CD14-positive monocyte (primary cell): ENCODE results near the gene NAP1L4. TPM values are rescaled to one million over a fixed set of nuclear protein-coding genes. Genes with fewer than 3 reads are reported as not detected.

Source experiments
- DNase-seq, 3 donors: peaks; one replicate each; pipeline ENCODE4 v3.0.0-alpha.2; 2011 to 2022
- H2AFZ ChIP-seq: 2 replicates; pipeline ENCODE4 v1.6.0; 2012; ENCODE audit warnings: mild to moderate bottlenecking, low read depth, low read length, inconsistent platforms; ENCODE audit not compliant: insufficient read depth, poor library complexity, severe bottlenecking
- H3K27ac ChIP-seq, 2 donors: 1 replicate in 1 of 2; 2 replicates in 1 of 2; pipeline ENCODE4 v1.5.1; 2012 to 2013; ENCODE audit warnings: low read length in 2 of 2, control low read depth in 1 of 2, inconsistent platforms in 1 of 2, low read depth in 1 of 2, mild to moderate bottlenecking in 1 of 2
- H3K27me3 ChIP-seq, 2 donors: one replicate each; pipeline versions ENCODE4 v1.6.0 to v1.6.1; 2011 to 2013; ENCODE audit warnings: low read length in 2 of 2; ENCODE audit not compliant: control insufficient read depth in 2 of 2, insufficient read depth in 2 of 2
- H3K36me3 ChIP-seq, 2 donors: replicated peaks in 1 of 2; 1 replicate in 1 of 2; 2 replicates in 1 of 2; pipeline versions ENCODE4 v1.5.1 to v1.6.1; 2012 to 2013; ENCODE audit warnings: low read length in 2 of 2, control low read depth in 1 of 2, inconsistent platforms in 1 of 2, mild to moderate bottlenecking in 1 of 2; ENCODE audit not compliant: insufficient read depth in 2 of 2, control insufficient read depth in 1 of 2
- H3K4me1 ChIP-seq, 2 donors: 1 replicate in 1 of 2; 2 replicates in 1 of 2; pipeline versions ENCODE4 v1.5.1 to v1.6.1; 2012 to 2013; ENCODE audit warnings: low read length in 2 of 2, control low read depth in 1 of 2, inconsistent platforms in 1 of 2, mild to moderate bottlenecking in 1 of 2, moderate library complexity in 1 of 2; ENCODE audit not compliant: insufficient read depth in 2 of 2, control insufficient read depth in 1 of 2
- H3K4me2 ChIP-seq: replicated peaks from 2 replicates; pipeline ENCODE3; 2012; ENCODE audit warnings: low read length, moderate library complexity, mild to moderate bottlenecking; ENCODE audit not compliant: poor library complexity, severe bottlenecking; ENCODE audit errors: extremely low read depth
- H3K4me3 ChIP-seq, 3 experiments: fragments of 200-600 bp in 1 of 3; sonication (generic) in 1 of 3; replicated peaks in 1 of 3; 1 replicate in 2 of 3; 2 replicates in 1 of 3; pipeline ENCODE4 v1.5.1; 2011 to 2013; ENCODE audit warnings: low read length in 3 of 3, mild to moderate bottlenecking in 3 of 3, control low read depth in 2 of 3, low read depth in 2 of 3, inconsistent platforms in 1 of 3, moderate library complexity in 1 of 3
- H3K79me2 ChIP-seq: 2 replicates; pipeline ENCODE4 v1.6.0; 2012; ENCODE audit warnings: mild to moderate bottlenecking, control low read depth, inconsistent platforms, low read length, moderate library complexity; ENCODE audit not compliant: insufficient read depth
- H3K9ac ChIP-seq: 2 replicates; pipeline ENCODE4 v1.6.0; 2017; ENCODE audit warnings: low read length, mild to moderate bottlenecking; ENCODE audit not compliant: insufficient read depth, poor library complexity, severe bottlenecking
- H3K9me3 ChIP-seq, 2 donors: replicated peaks in 1 of 2; 1 replicate in 1 of 2; 2 replicates in 1 of 2; pipeline versions ENCODE4 v1.5.1 to v1.6.1; 2012 to 2013; ENCODE audit warnings: low read length in 2 of 2, control low read depth in 1 of 2; ENCODE audit not compliant: control insufficient read depth in 1 of 2, insufficient read depth in 1 of 2
- H4K20me1 ChIP-seq: 2 replicates; pipeline ENCODE4 v1.6.0; 2012; ENCODE audit warnings: mild to moderate bottlenecking, low read length, control low read depth, moderate library complexity; ENCODE audit not compliant: insufficient read depth
- H3K27ac Mint-ChIP-seq, 7 donors: one replicate each; pipeline ENCODE4 v1.8.0; 2020; ENCODE audit warnings: mild to moderate bottlenecking in 7 of 7, mixed read lengths in 7 of 7, moderate library complexity in 6 of 7, inconsistent platforms in 2 of 7
- H3K27me3 Mint-ChIP-seq, 3 donors: one replicate each; pipeline ENCODE4 v1.8.0; 2021 to 2022; ENCODE audit warnings: low read depth in 3 of 3, mild to moderate bottlenecking in 3 of 3, mixed read lengths in 3 of 3, moderate library complexity in 3 of 3, inconsistent platforms in 1 of 3
- H3K36me3 Mint-ChIP-seq, 2 donors: one replicate each; pipeline ENCODE4 v1.8.0; 2020; ENCODE audit warnings: mixed read lengths in 2 of 2, inconsistent platforms in 1 of 2, mild to moderate bottlenecking in 1 of 2
- H3K4me1 Mint-ChIP-seq: one replicate; pipeline ENCODE4 v1.8.0; 2020; ENCODE audit warnings: mild to moderate bottlenecking, mixed read lengths
- H3K4me3 Mint-ChIP-seq, 2 donors: one replicate each; pipeline ENCODE4 v1.8.0; 2020; ENCODE audit warnings: mild to moderate bottlenecking in 2 of 2, mixed read lengths in 2 of 2, moderate library complexity in 1 of 2
- H3K9me3 Mint-ChIP-seq, 7 donors: one replicate each; pipeline ENCODE4 v1.8.0; 2020 to 2022; ENCODE audit warnings: mixed read lengths in 7 of 7, mild to moderate bottlenecking in 6 of 7, moderate library complexity in 6 of 7, inconsistent platforms in 2 of 7
- WGBS: methylation state at CpG from one replicate; pipeline ENCODE4 v1.1.5; 2013; ENCODE audit warnings: missing lambda C conversion rate; ENCODE audit not compliant: insufficient coverage; 5-methylcytosine and 5-hydroxymethylcytosine counted together
- intact Hi-C, 2 donors: fragments of 100-400 bp; cut with micrococcal nuclease; formaldehyde crosslinking; loops; one replicate each; pipeline versions ENCODE4 v1.15.0 to v1.15.1; 2023
- polyA plus RNA-seq, 3 donors: library from polyadenylated mRNA; depleted of rRNA in 1 of 3; unstranded in 2 of 3; stranded (reverse) in 1 of 3; fragments of 300-500 nt in 2 of 3; fragments of >200 nt in 1 of 3; fragmentation: Illumina TruSeq in 2 of 3; gene quantifications; 1 replicate in 2 of 3; 2 replicates in 1 of 3; pipeline ENCODE4 v1.2.3, GENCODE V29; 2012 to 2021
- TF ChIP-seq, protein P1 (sequence below): fragments of 200-600 bp; IDR thresholded peaks from one replicate; pipeline ENCODE4 v1.8.0; 2022; ENCODE audit warnings: antibody characterized with exemption, mild to moderate bottlenecking

The NAP1L4 gene
- polyA plus RNA-seq, 3 donors, result 42.1 to 44.9 (median 44.9) TPM

DNA sequence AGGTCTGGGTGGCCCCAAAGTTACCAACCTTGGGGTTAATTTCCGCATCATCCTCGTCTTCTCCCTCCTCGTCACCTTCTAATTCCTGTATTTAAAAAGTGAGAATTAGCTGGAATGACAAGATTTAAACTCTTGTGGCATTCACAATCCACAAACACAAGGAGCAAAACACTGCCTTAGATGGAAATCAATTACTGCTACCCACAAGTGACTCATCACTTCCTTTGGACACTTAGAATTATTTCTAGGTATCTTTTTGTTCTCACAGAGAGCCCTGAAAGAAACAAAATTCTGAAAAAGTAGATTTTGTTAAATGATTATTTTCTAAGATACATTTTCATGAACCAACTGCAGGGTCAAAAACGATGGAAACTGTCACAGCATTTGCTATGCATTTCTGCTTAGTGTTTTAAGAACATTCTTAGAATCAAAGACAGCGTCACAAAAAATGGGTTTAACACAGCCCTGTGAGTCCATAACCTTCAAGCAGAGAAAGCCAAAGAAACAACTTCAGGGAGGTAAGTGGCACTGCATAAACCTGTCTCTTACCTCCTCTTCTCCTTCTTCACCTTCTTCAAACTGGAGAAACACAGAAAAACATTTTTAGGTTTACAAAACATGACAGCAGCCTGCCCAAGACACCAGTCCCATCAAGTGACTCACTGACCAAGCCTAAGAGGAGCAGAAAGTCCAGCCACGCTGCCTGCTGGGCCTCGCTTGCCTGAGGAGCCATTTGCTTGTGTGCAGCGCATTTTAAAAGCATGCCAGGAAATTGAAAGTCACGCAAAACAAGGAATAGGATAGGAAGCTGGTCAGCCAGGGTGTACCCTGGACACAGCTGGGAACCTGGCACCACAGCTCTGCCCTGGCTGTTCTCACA lies 40.7 kb downstream of the NAP1L4 start:
- TF ChIP-seq, protein P1, sequence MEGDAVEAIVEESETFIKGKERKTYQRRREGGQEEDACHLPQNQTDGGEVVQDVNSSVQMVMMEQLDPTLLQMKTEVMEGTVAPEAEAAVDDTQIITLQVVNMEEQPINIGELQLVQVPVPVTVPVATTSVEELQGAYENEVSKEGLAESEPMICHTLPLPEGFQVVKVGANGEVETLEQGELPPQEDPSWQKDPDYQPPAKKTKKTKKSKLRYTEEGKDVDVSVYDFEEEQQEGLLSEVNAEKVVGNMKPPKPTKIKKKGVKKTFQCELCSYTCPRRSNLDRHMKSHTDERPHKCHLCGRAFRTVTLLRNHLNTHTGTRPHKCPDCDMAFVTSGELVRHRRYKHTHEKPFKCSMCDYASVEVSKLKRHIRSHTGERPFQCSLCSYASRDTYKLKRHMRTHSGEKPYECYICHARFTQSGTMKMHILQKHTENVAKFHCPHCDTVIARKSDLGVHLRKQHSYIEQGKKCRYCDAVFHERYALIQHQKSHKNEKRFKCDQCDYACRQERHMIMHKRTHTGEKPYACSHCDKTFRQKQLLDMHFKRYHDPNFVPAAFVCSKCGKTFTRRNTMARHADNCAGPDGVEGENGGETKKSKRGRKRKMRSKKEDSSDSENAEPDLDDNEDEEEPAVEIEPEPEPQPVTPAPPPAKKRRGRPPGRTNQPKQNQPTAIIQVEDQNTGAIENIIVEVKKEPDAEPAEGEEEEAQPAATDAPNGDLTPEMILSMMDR, result no peak
- no peak overlapping the region for H3K4me3 Mint-ChIP-seq
- 64% methylated on average over 5 of the region's 9 CpGs for WGBS
- H3K27ac Mint-ChIP-seq, result peak overlapping the region in 6 of 7 donors; percentile 23 to 79 (median 71)
- H4K20me1 ChIP-seq, result peaks cover 2% of the 10 kb centered on the region
- H3K9me3 Mint-ChIP-seq, result no peaks in the 10 kb centered on the region
- H3K4me1 ChIP-seq, result peaks cover 11 to 19% of the 10 kb centered on the region in 2 donors
- no peak overlapping the region for H2AFZ ChIP-seq
- peaks cover 87 to 94% of the 10 kb centered on the region in 2 donors for H3K36me3 ChIP-seq
- peaks cover 0 to 3% (median 0%) of the 10 kb centered on the region in 3 donors for H3K27me3 Mint-ChIP-seq
- peaks cover 17% of the 10 kb centered on the region for H3K4me1 Mint-ChIP-seq
- H3K9me3 ChIP-seq, result no peaks in the 10 kb centered on the region
- H3K4me2 ChIP-seq, result no peak overlapping the region
- H3K36me3 Mint-ChIP-seq, result peaks cover 98% of the 10 kb centered on the region in 2 donors
- no peak for DNase-seq
- H3K4me3 ChIP-seq, result no peak overlapping the region
- peak overlapping the region in 1 of 2 donors; percentile 45 for H3K27ac ChIP-seq
- H3K9ac ChIP-seq, result no peak overlapping the region
- H3K27me3 ChIP-seq, result no peaks in the 10 kb centered on the region
- H3K79me2 ChIP-seq, result peaks cover 2% of the 10 kb centered on the region
- intact Hi-C loops, result no loop called here

DNA sequence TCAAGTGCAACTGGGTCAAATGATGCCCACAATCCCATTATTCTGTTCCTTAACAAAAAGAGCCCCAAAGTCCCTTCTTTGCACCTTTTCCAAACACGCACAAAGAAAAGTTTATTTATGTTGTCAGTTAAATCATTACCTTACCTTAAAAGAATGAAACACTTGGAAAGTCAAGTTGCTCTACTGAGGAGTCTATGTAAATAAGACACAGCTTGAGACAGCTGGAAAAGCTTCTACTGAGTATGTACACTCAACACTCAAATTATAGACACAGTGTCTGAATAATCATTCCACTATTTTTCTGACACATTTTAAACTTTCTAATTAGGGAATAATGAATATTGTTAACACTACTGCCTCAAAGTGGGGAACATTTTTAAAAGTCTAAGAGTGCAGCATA lies 41.3 kb downstream of the NAP1L4 start:
- WGBS, result no CpG with 5 or more reads among the region's 1 CpG
- Histone ChIP-seq H3K27ac (no peak overlapping the region), H3K36me3 (peaks cover 81 to 87% of the 10 kb centered on the region in 2 donors), H3K9me3 (no peaks in the 10 kb centered on the region), H3K4me1 (peaks cover 15 to 26% of the 10 kb centered on the region in 2 donors), H3K27me3 (no peaks in the 10 kb centered on the region), H3K4me2 (no peak overlapping the region), H2AFZ (no peak overlapping the region), H3K79me2 (no peaks in the 10 kb centered on the region), H3K4me3 (no peak overlapping the region), H4K20me1 (peaks cover 4% of the 10 kb centered on the region), H3K9ac (no peak overlapping the region)
- no peak overlapping the region for H3K27ac Mint-ChIP-seq
- H3K36me3 Mint-ChIP-seq, result peaks cover 93 to 96% of the 10 kb centered on the region in 2 donors
- intact Hi-C loops, result no loop called here
- TF ChIP-seq, protein P1, result no peak
- no peaks in the 10 kb centered on the region for H3K9me3 Mint-ChIP-seq
- peaks cover 22% of the 10 kb centered on the region for H3K4me1 Mint-ChIP-seq
- peaks cover 0 to 2% (median 0%) of the 10 kb centered on the region in 3 donors for H3K27me3 Mint-ChIP-seq
- no peak for DNase-seq
- no peak overlapping the region for H3K4me3 Mint-ChIP-seq
